Spleen (tissue), 11 donors: ENCODE results near the gene RBM47. TPM values are rescaled to one million over a fixed set of nuclear protein-coding genes. Genes with fewer than 3 reads are reported as not detected.
A peak's percentile ranks its signal among the peaks of the same experiment; 100 is the strongest.
"Not testable (repeated sequence)": the region's sequence is repeated elsewhere in the genome, so short reads cannot be mapped to it uniquely, and the experiment has no call there.

Source experiments
- DNase-seq: peaks from one replicate; pipeline ENCODE4 v3.0.0-alpha.2; 2020
- H3K27ac ChIP-seq, 8 donors: fragments of 200-600 bp; sonication (generic) in 7 of 8; 1 replicate in 4 of 8; 2 replicates in 4 of 8; pipeline versions ENCODE4 v1.5.0 to v1.8.0; 2016 to 2021; ENCODE audit warnings: inconsistent platforms in 4 of 8, mild to moderate bottlenecking in 4 of 8, moderate library complexity in 1 of 8
- H3K27me3 ChIP-seq, 7 donors: fragments of 200-600 bp; sonication (generic) in 6 of 7; replicated peaks in 1 of 7; 1 replicate in 4 of 7; 2 replicates in 3 of 7; pipeline versions ENCODE4 v1.5.0 to v1.8.0; 2016 to 2021; ENCODE audit warnings: inconsistent platforms in 3 of 7, mild to moderate bottlenecking in 1 of 7
- H3K36me3 ChIP-seq, 6 donors: fragments of 200-600 bp; sonication (generic) in 5 of 6; 1 replicate in 4 of 6; 2 replicates in 2 of 6; pipeline versions ENCODE4 v1.5.0 to v1.8.0; 2016 to 2021; ENCODE audit warnings: inconsistent platforms in 2 of 6
- H3K4me1 ChIP-seq, 6 donors: fragments of 200-600 bp; sonication (generic) in 5 of 6; 1 replicate in 3 of 6; 2 replicates in 3 of 6; pipeline versions ENCODE4 v1.5.0 to v1.8.0; 2016 to 2021; ENCODE audit warnings: inconsistent platforms in 3 of 6
- H3K4me3 ChIP-seq, 8 donors: fragments of 200-600 bp; sonication (generic) in 7 of 8; 1 replicate in 4 of 8; 2 replicates in 4 of 8; pipeline versions ENCODE4 v1.5.0 to v1.8.0; 2016 to 2021; ENCODE audit warnings: inconsistent platforms in 4 of 8, mild to moderate bottlenecking in 4 of 8, moderate library complexity in 2 of 8
- H3K9me3 ChIP-seq, 8 donors: fragments of 200-600 bp; sonication (generic) in 7 of 8; 1 replicate in 4 of 8; 2 replicates in 4 of 8; pipeline versions ENCODE4 v1.5.0 to v1.8.0; 2016 to 2021; ENCODE audit warnings: inconsistent platforms in 4 of 8
- CTCF ChIP-seq, 11 experiments: fragments of 200-600 bp in 7 of 11; fragments of 450-650 bp in 4 of 11; sonication (generic) in 4 of 11; IDR thresholded peaks in 8 of 11; conservative IDR thresholded peaks in 3 of 11; 1 replicate in 7 of 11; 2 replicates in 4 of 11; pipeline versions ENCODE4 v1.4.0 to v1.8.0; 2016 to 2021; ENCODE audit warnings: antibody characterized with exemption in 11 of 11, inconsistent platforms in 4 of 11, mild to moderate bottlenecking in 1 of 11
- POLR2A ChIP-seq, 3 donors: fragments of 450-650 bp; IDR thresholded peaks; one replicate each; pipeline ENCODE4 v1.5.1; 2017; ENCODE audit warnings: antibody characterized with exemption in 3 of 3, mild to moderate bottlenecking in 1 of 3
- POLR2AphosphoS5 ChIP-seq, 3 donors: sonication (generic); formaldehyde crosslinking; IDR thresholded peaks; one replicate each; pipeline ENCODE4 v1.5.1; 2017; ENCODE audit warnings: antibody characterized with exemption in 3 of 3
- WGBS, 5 donors: extraction: QIAGEN DNeasy Blood & Tissue Kit in 3 of 5; methylation state at CpG; one replicate each; pipeline versions ENCODE4 v1.1.5 to v1.1.7; 2013 to 2018; 5-methylcytosine and 5-hydroxymethylcytosine counted together
- intact Hi-C: fragments of 100-400 bp; cut with DNase I; formaldehyde crosslinking; loops from one replicate; pipeline ENCODE4 v1.15.0; 2023; ENCODE audit warnings: low total_unique reads
- polyA plus RNA-seq, 3 donors: library from polyadenylated mRNA; stranded (reverse); fragments of 200-250 nt; gene quantifications; one replicate each; pipeline ENCODE4 v1.2.1, GENCODE V29; 2013
- total RNA-seq, 7 donors: library from RNA; depleted of rRNA in 3 of 7; stranded (reverse); fragments of >200 nt in 3 of 7; fragmentation: NEBNext Ultra II Directional in 4 of 7; extraction: Animal tissue kit (Norgen Biotek cat#: 25700) in 4 of 7; gene quantifications; one replicate each; pipeline versions ENCODE4 v1.1.0 to v1.2.1, GENCODE V29; 2016 to 2021
- donor health status: healthy with polysubstance abuse.
- donor health status: DM: no; HTN: no; CAD: no; lungs with moderate emphysema.
- donor health status: DM: no; HTN: no; CAD: no.
- donor health status: Bipolar disorder and iron deficiency.
- donor health status: healthy.
- donor health status: DM: no; HTN: no; CAD: no.
- donor health status: DM: yes; HTN: yes; CAD: no.

RBM47 gene
- total and polyA plus RNA-seq, 10 donors, result 6.0 to 164 (median 77.9) TPM

- no peaks in the 10 kb centered on the region for H3K27me3 ChIP-seq
- TF ChIP-seq POLR2A (IDR thresholded peaks at IDR 0.05), result no peak
- no peak for TF ChIP-seq POLR2AphosphoS5 (IDR thresholded peaks at IDR 0.05)
- TF ChIP-seq CTCF (IDR thresholded peaks at IDR 0.05 in 8 of 11, conservative IDR thresholded peaks at IDR 0.05 in 3 of 11), result no peak
- no peaks in the 10 kb centered on the region for H3K36me3 ChIP-seq
- WGBS, 5 donors, result 74 to 94% (median 87%) methylated on average over 11 of the region's 11 CpGs
- H3K27ac ChIP-seq, result peak overlapping the region in 2 of 8 donors; percentile 29 to 63
- H3K4me1 ChIP-seq, result peaks cover 0 to 13% (median 5%) of the 10 kb centered on the region in 6 donors
- DNase-seq, result no peak
- no peak overlapping the region for H3K4me3 ChIP-seq
- no peaks in the 10 kb centered on the region for H3K9me3 ChIP-seq
- intact Hi-C loops, result no loop called here
These were observed 105.2 kb downstream of the RBM47 start for GRCh38 chr4:40524366-40525041.

- no peaks in the 10 kb centered on the region for H3K9me3 ChIP-seq
- 79 to 92% (median 91%) methylated on average over 7 of the region's 7 CpGs for WGBS, 5 donors
- peaks cover 0 to under 1% (median 0%) of the 10 kb centered on the region in 6 donors for H3K36me3 ChIP-seq
- H3K27me3 ChIP-seq, result no peaks in the 10 kb centered on the region
- no peak overlapping the region for H3K4me3 ChIP-seq
- H3K4me1 ChIP-seq, result peaks cover 0 to 13% (median 5%) of the 10 kb centered on the region in 6 donors
- no peak overlapping the region for H3K27ac ChIP-seq
- DNase-seq, result no peak
- intact Hi-C loops, result no loop called here
- TF ChIP-seq CTCF (IDR thresholded peaks at IDR 0.05 in 8 of 11, conservative IDR thresholded peaks at IDR 0.05 in 3 of 11), result no peak
- no peak for TF ChIP-seq POLR2AphosphoS5 (IDR thresholded peaks at IDR 0.05)
- TF ChIP-seq POLR2A (IDR thresholded peaks at IDR 0.05), result no peak
These were observed 106.1 kb downstream of the RBM47 start for GRCh38 chr4:40523581-40523980.

- Histone ChIP-seq H3K36me3 (peaks cover 0 to 4% (median 0%) of the 10 kb centered on the region in 6 donors), H3K4me3 (no peak overlapping the region), H3K9me3 (no peaks in the 10 kb centered on the region), H3K4me1 (peaks cover 2 to 21% (median 9%) of the 10 kb centered on the region in 6 donors), H3K27ac (no peak overlapping the region), H3K27me3 (no peaks in the 10 kb centered on the region)
- WGBS, 5 donors, result 56 to 98% (median 86%) methylated on average over 2 of the region's 2 CpGs
- TF ChIP-seq POLR2AphosphoS5 (IDR thresholded peaks at IDR 0.05), result no peak
- TF ChIP-seq POLR2A (IDR thresholded peaks at IDR 0.05), result no peak
- TF ChIP-seq CTCF (IDR thresholded peaks at IDR 0.05 in 8 of 11, conservative IDR thresholded peaks at IDR 0.05 in 3 of 11), result no peak
- no peak for DNase-seq
- intact Hi-C loops, result no loop called here
These were observed 107.7 kb downstream of the RBM47 start for GRCh38 chr4:40521957-40522356.

- H3K36me3 ChIP-seq, result peaks cover 0 to 4% (median 0%) of the 10 kb centered on the region in 6 donors
- 91 to 99% (median 95%) methylated on average over 4 of the region's 4 CpGs for WGBS, 5 donors
- intact Hi-C loops, result no loop called here
- no peaks in the 10 kb centered on the region for H3K9me3 ChIP-seq
- no peak for DNase-seq
- no peak overlapping the region for H3K4me3 ChIP-seq
- peaks cover 10 to 36% (median 22%) of the 10 kb centered on the region in 6 donors for H3K4me1 ChIP-seq
- no peak for TF ChIP-seq POLR2A (IDR thresholded peaks at IDR 0.05)
- no peak for TF ChIP-seq POLR2AphosphoS5 (IDR thresholded peaks at IDR 0.05)
- TF ChIP-seq CTCF (IDR thresholded peaks at IDR 0.05 in 8 of 11, conservative IDR thresholded peaks at IDR 0.05 in 3 of 11), result no peak
- H3K27me3 ChIP-seq, result no peaks in the 10 kb centered on the region
- no peak overlapping the region for H3K27ac ChIP-seq
These were observed 109.1 kb downstream of the RBM47 start for GRCh38 chr4:40520533-40520932.

GRCh38 chr4:40517081-40517480 lies 112.6 kb downstream of the RBM47 start:
- H3K9me3 ChIP-seq, intact Hi-C loops, H3K4me3 ChIP-seq, H3K36me3 ChIP-seq, H3K27me3 ChIP-seq, DNase-seq: not testable (repeated sequence)
- 76 to 92% (median 84%) methylated on average over 5 of the region's 5 CpGs for WGBS, 5 donors
- Histone ChIP-seq H3K27ac (peak overlapping the region in 3 of 8 donors; percentile 59 to 68 (median 67)), H3K4me1 (peaks cover 11 to 58% (median 35%) of the 10 kb centered on the region in 6 donors)
